Measurements from ENCODE around the gene MRPL28.
"Not testable (repeated sequence)": the region's sequence is repeated elsewhere in the genome, so short reads cannot be mapped to it uniquely, and the experiment has no call there.

The MRPL28 gene

DNA sequence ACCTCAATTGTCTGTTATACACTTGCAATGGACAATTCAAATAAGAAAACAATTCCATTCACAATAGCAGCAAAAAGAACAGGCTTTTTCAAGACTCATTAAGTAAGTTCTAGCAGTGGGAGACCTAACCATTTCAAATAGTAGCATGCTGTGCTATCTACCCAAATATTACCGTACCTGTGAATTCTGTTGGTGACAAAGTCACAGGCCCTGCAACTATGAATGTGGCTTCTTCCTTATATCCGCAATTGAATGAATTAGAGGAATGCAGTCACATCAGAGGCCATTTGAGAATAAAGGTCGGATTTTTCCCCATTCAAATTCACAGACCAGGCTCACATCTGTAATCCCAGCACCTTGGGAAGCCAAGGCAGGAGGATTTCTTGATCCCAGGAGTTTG is 25.9 kb upstream of the MRPL28 start:
- H3K4me3 ChIP-seq (ENCODE audit: low read length): peak overlapping the region; percentile 46; the same call in 1 of the 2 replicates
- DNase-seq (ENCODE audit: low read depth, low spot score): no peak

DNA sequence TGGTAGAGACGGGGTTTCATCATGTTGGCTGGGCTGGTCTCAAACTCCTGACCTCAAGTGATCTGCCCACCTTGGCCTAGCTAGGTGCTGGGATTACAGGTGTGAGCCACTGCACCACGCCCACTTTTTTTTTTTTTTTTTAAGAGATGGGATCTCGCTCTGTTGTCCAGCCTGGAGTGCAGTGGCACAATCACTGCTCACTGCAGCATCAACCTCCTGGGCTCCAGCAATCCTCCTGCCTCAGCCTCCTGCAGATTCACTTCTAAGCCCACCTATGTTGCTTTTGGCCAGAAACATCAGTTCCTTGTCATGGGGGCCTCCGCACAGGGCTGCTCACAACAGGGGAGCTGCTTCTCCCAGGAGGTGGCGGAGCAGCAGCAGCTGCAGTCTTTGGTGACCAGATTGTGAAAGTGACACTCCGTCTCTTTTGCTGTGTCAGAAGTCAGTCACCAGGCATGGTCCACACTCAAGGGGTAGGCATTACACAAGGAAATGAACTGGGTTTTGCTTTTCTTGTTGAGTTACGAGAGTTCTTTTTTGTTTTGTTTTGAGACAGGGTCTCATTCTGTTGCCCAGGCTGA is 22.2 kb upstream of the MRPL28 start:
- H3K4me3 ChIP-seq (ENCODE audit: low read length): no peak overlapping the region
- no peak for DNase-seq (ENCODE audit: low read depth, low spot score)

DNA sequence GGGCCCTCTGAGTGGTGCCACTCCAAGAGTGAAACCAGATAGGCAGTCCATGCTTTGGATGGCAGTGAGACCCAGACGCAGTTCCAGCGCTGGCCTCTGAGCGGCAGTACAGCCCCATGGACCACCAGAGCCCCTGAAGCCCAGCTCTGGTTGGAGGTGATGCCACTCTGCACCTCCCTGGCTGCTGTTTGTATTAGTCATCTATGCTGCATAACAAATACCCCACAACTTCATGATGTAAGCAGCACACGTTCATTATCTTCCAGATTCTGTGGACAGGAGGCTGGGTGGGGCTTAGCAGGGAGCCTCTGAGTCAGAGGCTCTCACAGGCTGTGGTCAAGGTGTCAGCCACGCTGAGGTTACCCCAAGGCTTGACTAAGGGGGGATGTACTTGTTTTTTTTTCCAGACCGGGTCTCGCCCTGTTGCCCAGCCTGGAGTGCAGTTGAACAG is 21.6 kb upstream of the MRPL28 start:
- peak; percentile 61 for DNase-seq (ENCODE audit: low read depth, low spot score)

DNA sequence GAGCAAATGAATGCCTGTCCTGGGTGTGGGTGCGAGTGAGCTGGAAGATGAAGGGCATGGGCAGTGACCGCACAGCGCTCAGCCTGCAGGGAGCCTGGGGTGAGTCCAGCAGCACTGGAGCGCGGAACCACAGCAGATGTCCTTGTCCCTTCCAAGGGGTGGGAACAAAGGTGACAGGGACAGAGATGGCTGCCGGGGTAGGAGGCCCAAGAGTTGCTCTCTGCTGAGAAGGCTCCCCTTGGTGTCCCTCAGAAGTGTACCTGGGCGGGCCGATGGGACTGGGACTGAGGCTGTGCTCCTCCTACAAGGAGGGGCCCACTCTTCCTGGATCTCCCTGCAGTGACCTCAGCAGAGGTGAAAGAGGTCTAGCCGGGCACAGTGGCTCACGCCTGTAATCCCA is 19.0 kb upstream of the MRPL28 start:
- DNase-seq (ENCODE audit: low read depth, low spot score): no peak
- no peak overlapping the region for H3K4me3 ChIP-seq (ENCODE audit: low read length)

More for the DNA sequence above, 21.6 kb upstream of the MRPL28 start:
- no peak overlapping the region for H3K4me3 ChIP-seq (ENCODE audit: low read length)

DNA sequence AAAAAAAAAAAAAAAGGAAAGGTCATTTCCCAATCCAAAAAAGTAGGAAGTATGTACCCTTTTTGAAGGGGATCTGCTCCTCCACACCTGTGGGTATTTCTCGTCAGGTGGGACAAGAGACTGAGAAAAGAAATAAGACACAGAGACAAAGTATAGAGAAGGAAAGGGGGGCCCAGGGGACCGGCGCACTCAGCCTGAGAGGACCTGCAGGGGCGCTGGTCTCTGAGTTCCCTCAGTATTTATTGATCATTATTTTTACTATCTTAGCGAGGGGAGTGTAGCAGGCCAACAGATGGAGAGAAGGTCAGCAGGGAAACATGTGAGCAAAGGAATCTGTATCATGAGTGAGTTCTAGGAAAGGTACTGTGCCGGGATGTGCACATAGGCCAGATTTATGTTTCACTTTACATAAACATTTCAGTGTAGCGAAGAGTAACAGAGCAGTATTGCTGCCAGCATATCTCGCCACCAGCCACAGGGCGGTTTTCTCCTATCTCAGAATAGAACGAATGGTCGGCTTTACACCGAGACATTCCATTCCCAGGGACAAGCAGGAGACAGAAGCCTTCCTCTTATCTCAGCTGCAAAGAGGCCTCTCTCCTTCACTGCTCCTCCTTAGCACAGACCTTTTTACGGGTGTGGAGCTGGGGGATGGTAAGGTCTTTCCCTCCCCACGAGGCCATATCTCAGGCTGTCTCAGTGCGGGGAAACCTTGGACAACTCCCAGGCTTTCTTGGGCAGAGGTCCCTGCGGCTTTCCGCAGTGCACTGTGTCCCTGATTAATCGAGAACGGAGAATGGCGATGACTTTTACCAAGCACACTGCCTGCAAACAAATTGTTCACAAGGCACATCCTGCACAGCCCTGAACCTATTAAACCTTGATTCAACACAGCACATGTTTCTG is 17.7 kb upstream of the MRPL28 start:
- DNase-seq (ENCODE audit: low read depth, low spot score); H3K4me3 ChIP-seq (ENCODE audit: low read length): not testable (repeated sequence)

DNA sequence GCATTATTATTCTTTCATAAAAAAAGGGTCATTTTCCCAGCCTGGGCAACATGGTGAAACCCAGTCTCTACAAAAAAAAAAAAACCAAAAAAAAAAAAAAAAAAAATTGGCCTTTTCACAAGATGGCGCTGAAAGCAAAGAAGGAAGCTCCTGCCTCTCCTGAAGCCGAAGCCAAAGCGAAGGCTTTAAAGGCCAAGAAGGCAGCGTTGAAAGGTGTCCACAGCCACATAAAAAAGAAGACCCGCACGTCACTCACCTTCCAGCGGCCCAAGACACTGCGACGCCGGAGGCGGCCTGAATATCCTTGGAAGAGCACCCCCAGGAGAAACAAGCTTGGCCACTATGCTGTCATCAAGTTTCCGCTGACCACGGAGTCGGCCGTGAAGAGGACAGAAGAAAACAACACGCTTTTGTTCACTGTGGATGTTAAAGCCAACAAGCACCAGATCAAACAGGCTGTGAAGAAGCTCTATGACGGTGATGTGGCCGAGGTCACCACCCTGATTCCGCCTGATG is 16.4 kb upstream of the MRPL28 start:
- H3K4me3 ChIP-seq (ENCODE audit: low read length): no peak overlapping the region
- no peak for DNase-seq (ENCODE audit: low read depth, low spot score)

DNA sequence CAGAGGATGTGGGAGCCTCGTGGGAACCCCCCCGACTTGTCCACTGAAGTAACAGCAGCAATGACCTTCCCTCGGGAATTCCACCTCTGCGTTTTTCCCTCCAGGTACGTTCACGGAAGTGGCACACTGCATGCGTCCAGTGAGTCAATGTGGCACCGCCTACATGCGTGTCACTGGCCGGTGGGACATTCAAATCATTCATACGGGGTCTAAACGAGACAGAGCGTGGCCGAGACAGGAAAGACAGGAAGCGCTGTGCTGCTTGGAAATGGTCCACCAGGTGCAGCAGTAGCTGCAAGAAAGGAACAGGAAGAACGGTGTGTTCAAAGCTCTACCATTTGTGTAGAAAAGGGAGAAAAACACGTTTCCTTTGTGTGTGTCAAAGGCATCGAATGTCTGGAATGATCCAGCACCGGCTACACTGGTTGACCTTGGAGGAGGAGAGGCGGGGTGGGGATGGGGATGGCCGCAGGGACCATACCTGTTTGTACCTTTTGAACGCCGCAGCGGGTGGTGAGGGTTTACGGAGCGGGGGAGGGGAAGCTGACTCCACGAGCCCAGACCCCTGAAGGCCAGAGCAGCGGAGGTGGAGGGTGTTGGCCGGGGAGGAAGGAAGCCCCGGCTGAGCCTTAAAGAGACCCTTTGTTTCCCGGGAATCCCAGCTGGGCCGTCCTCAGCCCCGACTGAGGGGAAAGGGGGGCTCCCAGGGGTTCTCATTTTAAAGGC is 13.2 kb upstream of the MRPL28 start:
- DNase-seq (ENCODE audit: low read depth, low spot score): peak; percentile 59
- H3K4me3 ChIP-seq (ENCODE audit: low read length): peak overlapping the region; percentile 74

DNA sequence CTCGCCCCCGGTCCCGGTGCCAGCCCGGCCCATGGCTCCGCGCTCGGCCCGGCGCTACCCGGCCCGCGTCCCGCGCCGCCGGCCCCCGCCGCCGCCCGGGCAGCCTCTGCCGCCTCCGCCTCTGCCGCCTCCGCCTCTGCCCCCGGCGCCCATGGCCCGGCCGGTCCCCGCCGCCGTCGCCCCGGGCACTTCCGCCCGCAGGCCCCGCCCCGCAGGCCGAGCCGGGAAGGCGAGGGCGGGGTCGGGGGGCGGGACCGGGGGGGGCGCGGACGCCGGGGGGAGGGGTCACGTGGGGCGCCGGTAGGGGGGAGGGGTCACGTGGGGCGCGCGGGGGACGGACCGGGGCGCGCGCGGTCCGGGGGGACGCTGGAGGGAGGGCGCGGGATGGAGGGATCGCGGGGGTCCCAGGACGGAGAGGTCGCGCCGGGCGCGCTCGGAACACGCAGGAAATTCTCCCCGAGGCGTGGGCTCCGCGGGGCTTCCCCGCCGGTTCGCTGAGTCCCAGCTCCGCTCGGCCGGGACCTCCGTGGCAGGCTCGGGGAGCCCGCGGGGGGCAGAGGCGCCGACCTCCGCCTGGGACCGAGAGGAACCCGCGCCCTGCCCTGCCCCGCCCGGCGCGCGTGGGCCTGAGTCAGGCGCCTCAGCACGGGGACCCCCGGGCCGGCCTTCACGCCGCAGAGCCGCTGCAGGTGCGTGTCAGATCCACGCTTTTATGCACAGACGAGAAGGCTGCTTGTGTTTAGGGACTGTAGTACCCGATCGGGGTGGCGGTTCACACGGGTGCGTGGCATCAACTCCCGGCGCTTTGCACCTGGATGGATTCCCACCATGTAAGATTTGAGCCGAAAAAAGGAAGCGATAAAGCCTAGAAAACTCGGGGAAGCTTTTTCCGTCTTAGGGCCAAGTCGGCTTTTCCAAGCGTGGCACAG is 11.7 kb upstream of the MRPL28 start, which contains the start of gene PGAP6:
TSS of gene PGAP6 (minus strand) at position 190 of the 929 bp plus-strand sequence. CDS start at position 33, 157 bp downstream.
- DNase-seq (ENCODE audit: low read depth, low spot score): no peak
- peak within 1 kb of the TSS; percentile 74 for H3K4me3 ChIP-seq (ENCODE audit: low read length)

DNA sequence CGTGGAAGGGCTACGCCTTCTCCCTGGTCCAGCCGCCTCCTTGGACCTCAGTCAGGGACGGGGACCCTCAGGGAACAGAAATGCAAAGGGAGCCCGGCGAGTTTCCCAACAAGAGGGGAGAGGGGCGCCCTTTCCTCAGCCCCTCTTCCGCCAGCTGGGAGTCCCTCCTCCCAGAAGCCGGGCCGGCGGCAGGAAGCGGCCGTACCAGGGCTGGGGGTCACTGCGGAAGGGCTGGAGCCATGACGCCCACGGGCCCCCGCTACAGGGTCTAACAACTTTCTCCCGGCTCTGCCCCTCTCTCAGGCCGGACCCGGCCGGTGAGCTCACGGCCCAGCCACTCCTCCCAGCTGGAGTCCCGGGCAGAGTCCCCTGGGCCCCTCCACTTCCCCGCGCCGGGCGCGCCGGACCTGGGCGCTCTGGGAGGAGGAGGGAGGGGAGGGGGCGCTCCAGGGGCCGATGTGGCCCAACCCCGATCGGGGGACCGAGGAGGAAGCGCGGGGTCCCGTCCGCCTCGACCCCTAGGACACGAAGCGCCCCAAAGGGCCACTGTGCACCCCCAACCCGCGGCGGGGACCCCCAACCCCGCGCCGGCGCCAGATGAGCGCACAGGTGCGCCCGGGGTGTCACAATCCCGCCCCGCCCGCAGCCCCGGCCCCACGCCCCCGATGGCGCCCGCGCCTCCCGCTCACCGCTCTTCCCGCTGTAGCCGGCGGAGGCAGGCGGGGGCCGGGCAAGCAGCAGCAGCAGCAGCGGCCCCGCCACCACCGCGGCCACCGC is 10.9 kb upstream of the MRPL28 start:
- peak overlapping the region; percentile 66 for H3K4me3 ChIP-seq (ENCODE audit: low read length)
- DNase-seq (ENCODE audit: low read depth, low spot score): no peak

DNA sequence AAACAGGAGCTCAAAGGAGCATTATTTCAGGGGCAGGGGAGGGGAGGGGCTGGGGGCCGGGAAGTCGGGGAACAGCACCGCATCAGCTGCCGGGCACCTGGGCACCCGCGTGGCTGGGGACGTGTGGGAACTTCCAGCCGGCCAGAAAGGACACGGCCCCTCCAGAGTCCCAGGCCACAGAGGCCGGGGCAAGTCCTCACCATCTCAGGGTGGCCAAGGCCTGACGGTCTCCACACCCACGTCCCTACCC is 10.3 kb upstream of the MRPL28 start:
- H3K4me3 ChIP-seq (ENCODE audit: low read length): peak overlapping the region; percentile 66
- no peak for DNase-seq (ENCODE audit: low read depth, low spot score)

DNA sequence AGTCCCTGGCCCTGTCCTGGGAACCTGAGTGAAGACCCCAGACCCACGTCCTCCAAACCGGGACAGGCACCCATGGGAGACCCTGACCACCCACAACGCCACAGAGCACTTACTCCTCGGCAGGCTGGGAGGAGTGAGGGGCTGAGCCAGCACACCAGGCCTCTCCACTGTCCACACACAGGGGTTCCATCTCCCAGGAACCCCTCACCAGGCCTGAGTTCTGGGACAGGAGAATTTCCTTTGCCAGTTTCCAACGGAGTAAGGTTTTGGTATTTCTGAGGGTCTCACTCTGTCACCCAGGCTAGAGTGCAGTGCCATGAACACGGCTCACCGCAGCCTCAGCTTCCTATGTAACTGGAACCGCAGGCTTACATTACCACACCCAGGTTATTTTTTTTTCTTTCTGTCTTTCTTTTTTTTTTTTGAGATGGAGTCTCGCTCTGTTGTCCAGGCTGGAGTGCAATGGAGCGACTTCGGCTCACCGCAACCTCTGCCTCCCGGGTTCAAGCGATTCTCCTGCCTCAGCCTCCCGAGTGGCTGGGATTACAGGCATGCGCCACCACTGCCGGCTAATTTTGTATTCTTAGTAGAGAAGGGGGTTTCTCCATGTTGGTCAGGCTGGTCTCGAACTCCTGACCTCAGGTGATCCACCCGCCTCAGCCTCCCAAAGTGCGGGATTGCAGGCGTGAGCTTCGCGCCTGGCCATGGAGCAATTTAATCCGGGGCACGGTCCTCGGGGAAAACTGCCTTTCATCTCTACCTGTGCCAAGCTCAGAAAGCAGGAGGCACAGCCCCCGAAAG is 9.8 kb upstream of the MRPL28 start:
- DNase-seq (ENCODE audit: low read depth, low spot score): peak; percentile 83
- peak overlapping the region; percentile 66 for H3K4me3 ChIP-seq (ENCODE audit: low read length)

DNA sequence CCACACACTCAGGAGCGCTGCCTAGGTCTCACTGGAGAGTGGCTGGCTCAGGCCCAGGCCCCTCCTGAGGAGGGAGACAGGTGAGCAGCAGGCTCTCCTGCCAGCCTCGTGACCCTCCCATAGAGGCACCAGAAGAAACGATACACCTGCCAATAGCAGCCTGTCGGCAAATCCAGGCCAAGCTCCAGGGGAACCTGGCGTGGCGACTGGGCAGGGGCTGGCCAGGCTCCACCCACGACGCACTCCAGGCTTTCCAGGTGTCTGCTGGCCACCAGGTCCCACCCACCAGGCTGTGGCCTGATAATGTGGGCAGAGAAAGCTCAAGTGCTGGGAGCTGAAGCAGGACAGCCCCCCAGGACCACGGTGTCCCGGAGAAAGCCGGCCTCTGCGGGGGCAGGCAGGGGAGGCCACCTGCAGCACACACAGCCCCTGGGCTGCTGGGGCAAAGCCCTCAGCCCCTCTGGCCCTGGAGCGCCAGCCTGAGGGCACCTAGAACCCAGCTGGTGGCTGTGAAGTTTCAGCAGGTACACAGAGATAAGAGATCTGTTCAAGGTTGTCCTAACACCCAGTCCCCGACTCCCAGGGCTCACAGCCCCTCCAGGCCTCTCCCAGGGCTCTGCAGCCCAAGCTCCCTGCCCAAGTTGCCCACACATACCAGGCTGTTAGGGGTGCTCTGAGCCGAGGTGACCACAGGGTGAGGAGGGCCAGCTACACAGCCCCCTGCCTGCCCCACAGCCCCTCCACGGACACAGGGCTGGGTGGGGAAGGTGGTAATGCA is 9.0 kb upstream of the MRPL28 start:
- DNase-seq (ENCODE audit: low read depth, low spot score): no peak
- peak overlapping the region; percentile 66; the same call in 1 of the 2 replicates for H3K4me3 ChIP-seq (ENCODE audit: low read length)

DNA sequence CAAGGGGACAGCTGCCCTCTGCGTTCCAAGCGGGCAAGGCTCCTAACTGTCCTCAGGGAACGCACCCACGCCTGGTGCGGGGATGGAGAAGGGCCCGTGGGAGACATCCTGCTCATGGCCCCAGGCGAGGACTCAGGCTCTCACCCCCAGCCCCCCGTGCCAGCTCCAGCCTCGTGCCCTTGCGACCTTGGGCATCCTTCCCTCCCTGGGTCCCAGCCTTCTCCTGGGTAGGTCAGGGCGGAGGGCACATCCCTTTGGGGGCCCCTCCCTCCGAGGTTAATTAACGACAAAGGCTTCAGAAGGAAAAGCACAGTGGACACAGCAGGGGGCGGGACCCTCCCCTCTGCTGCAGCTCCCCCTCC is 8.5 kb upstream of the MRPL28 start:
- no peak overlapping the region for H3K4me3 ChIP-seq (ENCODE audit: low read length)
- DNase-seq (ENCODE audit: low read depth, low spot score): no peak

DNA sequence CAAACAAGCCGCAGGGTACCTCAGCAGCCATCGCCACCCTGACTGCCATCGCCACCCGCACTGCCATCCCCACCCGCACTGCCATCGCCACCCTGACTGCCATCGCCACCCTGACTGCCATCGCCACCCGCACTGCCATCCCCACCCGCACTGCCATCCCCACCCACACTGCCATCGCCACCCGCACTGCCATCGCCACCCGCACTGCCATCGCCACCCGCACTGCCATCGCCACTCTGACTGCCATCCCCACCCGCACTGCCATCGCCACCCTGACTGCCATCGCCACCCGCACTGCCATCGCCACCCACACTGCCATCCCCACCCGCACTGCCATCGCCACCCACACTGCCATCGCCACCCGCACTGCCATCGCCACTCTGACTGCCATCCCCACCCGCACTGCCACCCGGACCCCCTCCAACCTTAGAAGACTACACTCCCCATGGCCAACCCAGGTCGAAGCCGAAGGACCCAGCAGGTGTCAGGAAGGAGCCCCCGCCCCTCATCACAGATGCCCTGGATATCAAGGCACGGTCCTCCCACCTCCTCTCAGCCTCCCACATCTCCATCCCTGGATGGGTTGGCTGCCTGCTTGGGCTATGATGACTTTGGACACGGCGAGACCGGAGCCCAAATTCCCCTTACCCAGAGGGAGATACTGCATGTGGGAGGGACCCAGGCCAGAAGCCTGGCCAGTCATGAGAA is 7.9 kb upstream of the MRPL28 start:
- H3K4me3 ChIP-seq (ENCODE audit: low read length); DNase-seq (ENCODE audit: low read depth, low spot score): not testable (repeated sequence)

DNA sequence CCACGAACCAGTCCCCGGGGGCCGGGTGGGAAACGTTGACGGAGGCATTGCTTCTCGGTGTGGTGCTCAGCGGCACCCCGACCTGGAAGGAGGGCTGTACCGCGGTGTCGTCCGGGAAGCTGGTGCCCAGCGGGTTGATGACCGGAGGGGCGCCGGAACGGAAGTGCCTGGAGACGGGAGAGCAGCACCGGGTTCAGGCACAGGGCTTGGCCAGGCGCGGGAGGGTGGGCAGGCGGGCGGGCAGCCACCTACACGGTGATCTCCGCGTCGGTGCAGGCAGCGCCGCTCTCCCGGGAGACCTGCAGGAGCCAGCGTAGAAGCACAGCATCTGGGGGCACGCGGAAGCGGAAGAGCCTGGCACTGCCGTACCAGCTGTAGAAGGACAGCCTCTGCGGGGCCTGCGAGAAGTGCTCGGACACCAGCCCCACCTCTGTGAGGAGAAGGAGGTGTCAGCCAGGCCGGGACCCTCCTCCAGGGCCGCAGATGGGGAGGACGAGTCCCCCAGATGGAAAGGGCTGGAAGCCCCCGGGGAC is 7.1 kb upstream of the MRPL28 start:
- no peak for DNase-seq (ENCODE audit: low read depth, low spot score)
- no peak overlapping the region for H3K4me3 ChIP-seq (ENCODE audit: low read length)

All from Jurkat, Clone E6-1 (cell line).